B cell (primary cell): ENCODE data around the gene CCR9. TPM values are rescaled to one million over a fixed set of nuclear protein-coding genes. Genes with fewer than 3 reads are reported as not detected.

ENCODE experiments used
- ATAC-seq: fragments of 200-7000 bp; cut with Tn5 transposase; one replicate; pipeline ENCODE4 v1.10.0; 2021; ENCODE audit warnings: low read depth, mild to moderate bottlenecking, moderate number of reproducible peaks, moderate library complexity
- CTCF ChIA-PET: fragments of 350-600 bp; sonication (Branson Sonifier 250); formaldehyde crosslinking; loops from one replicate; lab custom pipeline; 2021; ENCODE audit warnings: antibody characterized with exemption, inconsistent platforms; lab: Charles Lee
- POLR2A ChIA-PET: fragments of 350-600 bp; sonication (Branson Sonifier 250); formaldehyde crosslinking; loops from one replicate; lab custom pipeline; 2021; ENCODE audit warnings: antibody characterized with exemption; lab: Charles Lee
- DNase-seq: peaks from one replicate; pipeline ENCODE4 v3.0.0; 2013
- H2AFZ ChIP-seq: 2 replicates; pipeline ENCODE4 v1.6.1; 2012; ENCODE audit warnings: mild to moderate bottlenecking, low read depth, low read length; ENCODE audit not compliant: insufficient read depth, poor library complexity, severe bottlenecking
- H3K27ac ChIP-seq, 2 donors: 1 replicate in 1 of 2; 2 replicates in 1 of 2; pipeline ENCODE4 v1.5.1; 2012 to 2013; ENCODE audit warnings: low read length in 2 of 2, mild to moderate bottlenecking in 2 of 2, moderate library complexity in 1 of 2
- H3K27me3 ChIP-seq, 4 experiments: fragments of 200-600 bp in 1 of 4; sonication (generic) in 1 of 4; replicated peaks in 1 of 4; 1 replicate in 2 of 4; 2 replicates in 2 of 4; pipeline versions ENCODE4 v1.6.1 to v1.7.0; 2013 to 2016; ENCODE audit warnings: low read length in 3 of 4, mild to moderate bottlenecking in 2 of 4, mixed read lengths in 1 of 4, moderate library complexity in 1 of 4; ENCODE audit not compliant: insufficient read depth in 4 of 4, control insufficient read depth in 3 of 4; ENCODE audit errors: control extremely low read depth in 1 of 4
- H3K36me3 ChIP-seq, 2 experiments: replicated peaks in 1 of 2; 1 replicate in 1 of 2; 2 replicates in 1 of 2; pipeline versions ENCODE4 v1.6.1 to v1.7.1; 2013; ENCODE audit warnings: low read length in 1 of 2; ENCODE audit not compliant: insufficient read depth in 2 of 2, control insufficient read depth in 1 of 2; ENCODE audit errors: control extremely low read depth in 1 of 2, extremely low read depth in 1 of 2
- H3K4me1 ChIP-seq, 2 donors: fragments of 200-600 bp in 1 of 2; sonication (generic) in 1 of 2; 1 replicate in 1 of 2; 2 replicates in 1 of 2; pipeline versions ENCODE4 v1.5.1 to v1.6.1; 2013 to 2017; ENCODE audit warnings: low read length in 2 of 2; ENCODE audit not compliant: control insufficient read depth in 2 of 2, insufficient read depth in 2 of 2
- H3K4me2 ChIP-seq: replicated peaks from 2 replicates; pipeline ENCODE3; 2012; ENCODE audit warnings: mild to moderate bottlenecking, low read depth, low read length; ENCODE audit not compliant: poor library complexity, severe bottlenecking
- H3K4me3 ChIP-seq, 5 experiments: fragments of 200-600 bp in 1 of 5; sonication (generic) in 1 of 5; 1 replicate in 3 of 5; 2 replicates in 2 of 5; pipeline versions ENCODE4 v1.5.1 to v1.7.0; 2011 to 2016; ENCODE audit warnings: low read length in 4 of 5, mild to moderate bottlenecking in 4 of 5, low read depth in 2 of 5, control low read depth in 1 of 5, moderate library complexity in 1 of 5; ENCODE audit not compliant: insufficient read depth in 1 of 5; ENCODE audit errors: control extremely low read depth in 1 of 5, extremely low read depth in 1 of 5
- H3K79me2 ChIP-seq: fragments of 200-600 bp; sonication (generic); one replicate; pipeline ENCODE4 v1.6.0; 2016; ENCODE audit warnings: low read length; ENCODE audit not compliant: control insufficient read depth, insufficient read depth
- H3K9ac ChIP-seq: fragments of 200-600 bp; sonication (generic); 2 replicates; pipeline ENCODE4 v1.6.1; 2017; ENCODE audit warnings: mild to moderate bottlenecking, low read length, moderate library complexity
- H3K9me3 ChIP-seq, 3 donors: one replicate each; pipeline versions ENCODE4 v1.6.1 to v1.7.1; 2013; ENCODE audit warnings: low read length in 2 of 3; ENCODE audit not compliant: control insufficient read depth in 2 of 3, insufficient read depth in 1 of 3; ENCODE audit errors: control extremely low read depth in 1 of 3
- H4K20me1 ChIP-seq: 2 replicates; pipeline ENCODE4 v1.6.0; 2012; ENCODE audit warnings: mild to moderate bottlenecking, low read length; ENCODE audit not compliant: insufficient read depth, control insufficient read depth, poor library complexity, severe bottlenecking
- H3K27ac Mint-ChIP-seq: one replicate; pipeline ENCODE4 v1.8.0; 2021; ENCODE audit warnings: mixed read lengths
- H3K27me3 Mint-ChIP-seq: one replicate; pipeline ENCODE4 v1.8.0; 2021; ENCODE audit warnings: mixed read lengths
- H3K4me1 Mint-ChIP-seq: one replicate; pipeline ENCODE4 v1.8.0; 2021; ENCODE audit warnings: mixed read lengths
- H3K4me3 Mint-ChIP-seq: one replicate; pipeline ENCODE4 v1.8.0; 2021; ENCODE audit warnings: mixed read lengths
- H3K9me3 Mint-ChIP-seq: one replicate; pipeline ENCODE4 v1.8.0; 2022; ENCODE audit warnings: mixed read lengths; ENCODE audit not compliant: insufficient read depth
- CTCF ChIP-seq: fragments of 200-600 bp; IDR thresholded peaks from one replicate; pipeline ENCODE4 v1.8.0; 2022; ENCODE audit warnings: antibody characterized with exemption, mild to moderate bottlenecking
- EZH2 ChIP-seq: IDR thresholded peaks from 2 replicates; pipeline ENCODE4 v1.6.1; 2012; ENCODE audit warnings: borderline replicate concordance, low read depth, mild to moderate bottlenecking, moderate library complexity, low read length; ENCODE audit not compliant: insufficient read depth, poor library complexity, severe bottlenecking
- WGBS: methylation state at CpG from one replicate; pipeline ENCODE4 v1.1.5; 2013; ENCODE audit warnings: missing lambda C conversion rate; ENCODE audit not compliant: insufficient coverage; 5-methylcytosine and 5-hydroxymethylcytosine counted together
- intact Hi-C: fragments of 100-400 bp; cut with micrococcal nuclease; formaldehyde crosslinking; loops from one replicate; pipeline ENCODE4 v1.10.0; 2022
- polyA plus RNA-seq: library from polyadenylated mRNA; depleted of rRNA; stranded (reverse); fragments of >200 nt; gene quantifications from 2 replicates; pipeline ENCODE4 v1.2.3, GENCODE V29; 2012
- total RNA-seq, 2 donors: library from RNA; stranded (reverse); fragments of 120-200 nt in 1 of 2; gene quantifications; 1 replicate in 1 of 2; 2 replicates in 1 of 2; pipeline versions ENCODE4 v1.2.3 to v1.2.4, GENCODE V29; 2013 to 2022

The CCR9 gene
- total and polyA plus RNA-seq, 2 donors (not counting 1 experiment from before 2014, with no cell fraction given): 0.76 to 1.1 TPM

GRCh38 chr3:45869638-45870037 lies 16.7 kb upstream of the CCR9 start:
- no peak overlapping the region for H3K27ac ChIP-seq
- peaks cover 46% of the 10 kb centered on the region for H3K4me1 Mint-ChIP-seq

DNA sequence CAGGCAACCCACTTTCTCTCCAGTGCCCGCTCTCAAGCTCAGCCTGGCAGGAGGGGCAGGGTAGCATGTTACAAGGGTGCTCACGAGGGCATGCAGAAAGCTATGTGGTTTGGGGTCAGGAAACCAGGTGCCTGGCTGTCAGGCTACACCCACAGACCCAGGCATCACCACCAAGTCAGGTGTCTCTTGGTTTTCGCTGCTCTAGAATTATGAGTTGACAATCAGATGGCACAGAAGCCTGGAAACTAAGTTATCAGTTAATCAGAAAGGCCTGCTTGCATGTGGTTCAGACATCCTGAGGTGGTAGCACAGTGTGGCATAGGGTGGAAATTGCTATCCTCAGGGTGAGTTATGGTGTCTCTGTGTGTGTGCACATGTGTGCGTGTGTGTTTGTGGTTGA lies 16.2 kb upstream of the CCR9 start:
- H3K27me3 ChIP-seq: no peaks in the 10 kb centered on the region
- Mint-ChIP-seq H3K9me3 (no peaks in the 10 kb centered on the region), H3K27ac (peak overlapping the region; percentile 34), H3K27me3 (no peaks in the 10 kb centered on the region), H3K4me1 (peaks cover 41% of the 10 kb centered on the region), H3K4me3 (peak overlapping the region; percentile 6)
- ChIA-PET CTCF (no interaction called here), POLR2A (no interaction called here)
- no peaks in the 10 kb centered on the region for H3K9me3 ChIP-seq
- TF ChIP-seq CTCF (no peak), EZH2 (no peak)
- H2AFZ ChIP-seq: no peak overlapping the region
- no peaks in the 10 kb centered on the region for H3K36me3 ChIP-seq
- DNase-seq: peak; percentile 71
- WGBS: 0% methylated on average over 2 of the region's 4 CpGs
- peak overlapping the region in 1 of 2 donors; percentile 36 for H3K27ac ChIP-seq
- no peak overlapping the region for H3K9ac ChIP-seq
- peak overlapping the region; percentile 3 for H3K4me2 ChIP-seq
- H4K20me1 ChIP-seq: no peaks in the 10 kb centered on the region
- intact Hi-C loops: no loop called here
- peaks cover 19 to 33% of the 10 kb centered on the region in 2 donors for H3K4me1 ChIP-seq
- H3K4me3 ChIP-seq: no peak overlapping the region
- H3K79me2 ChIP-seq: no peaks in the 10 kb centered on the region
- peak; percentile 71 for ATAC-seq

More at GRCh38 chr3:45869638-45870037, 16.7 kb upstream of the CCR9 start:
- no peak for DNase-seq
- no peaks in the 10 kb centered on the region for H3K36me3 ChIP-seq
- CTCF ChIA-PET: no interaction called here
- no CpG with 5 or more reads among the region's 3 CpGs for WGBS
- no peak overlapping the region for H2AFZ ChIP-seq
- Mint-ChIP-seq H3K27ac (peak overlapping the region; percentile 34), H3K4me3 (no peak overlapping the region), H3K9me3 (no peaks in the 10 kb centered on the region), H3K27me3 (no peaks in the 10 kb centered on the region)
- no peaks in the 10 kb centered on the region for H3K79me2 ChIP-seq
- intact Hi-C loops: no loop called here
- no peak overlapping the region for H3K9ac ChIP-seq
- H4K20me1 ChIP-seq: no peaks in the 10 kb centered on the region
- TF ChIP-seq CTCF: no peak
- TF ChIP-seq EZH2: no peak
- H3K9me3 ChIP-seq: no peaks in the 10 kb centered on the region
- peak overlapping the region; percentile 3 for H3K4me2 ChIP-seq
- POLR2A ChIA-PET: no interaction called here
- no peaks in the 10 kb centered on the region for H3K27me3 ChIP-seq
- ATAC-seq: no peak
- no peak overlapping the region for H3K4me3 ChIP-seq
- peaks cover 23 to 37% of the 10 kb centered on the region in 2 donors for H3K4me1 ChIP-seq
